C4-2B (cell line): ENCODE results near the gene ALOX5.

Experiments
- H3K27ac ChIP-seq: fragments of 450-650 bp; 2 replicates; pipeline ENCODE4 v1.5.1; 2017
- CTCF ChIP-seq: fragments of 450-650 bp; conservative IDR thresholded peaks from 2 replicates; pipeline ENCODE4 v1.5.1; 2017; ENCODE audit warnings: mild to moderate bottlenecking
- ZFX ChIP-seq: fragments of 450-650 bp; IDR thresholded peaks from 2 replicates; pipeline ENCODE4 v1.6.1; 2017

Gene ALOX5

DNA sequence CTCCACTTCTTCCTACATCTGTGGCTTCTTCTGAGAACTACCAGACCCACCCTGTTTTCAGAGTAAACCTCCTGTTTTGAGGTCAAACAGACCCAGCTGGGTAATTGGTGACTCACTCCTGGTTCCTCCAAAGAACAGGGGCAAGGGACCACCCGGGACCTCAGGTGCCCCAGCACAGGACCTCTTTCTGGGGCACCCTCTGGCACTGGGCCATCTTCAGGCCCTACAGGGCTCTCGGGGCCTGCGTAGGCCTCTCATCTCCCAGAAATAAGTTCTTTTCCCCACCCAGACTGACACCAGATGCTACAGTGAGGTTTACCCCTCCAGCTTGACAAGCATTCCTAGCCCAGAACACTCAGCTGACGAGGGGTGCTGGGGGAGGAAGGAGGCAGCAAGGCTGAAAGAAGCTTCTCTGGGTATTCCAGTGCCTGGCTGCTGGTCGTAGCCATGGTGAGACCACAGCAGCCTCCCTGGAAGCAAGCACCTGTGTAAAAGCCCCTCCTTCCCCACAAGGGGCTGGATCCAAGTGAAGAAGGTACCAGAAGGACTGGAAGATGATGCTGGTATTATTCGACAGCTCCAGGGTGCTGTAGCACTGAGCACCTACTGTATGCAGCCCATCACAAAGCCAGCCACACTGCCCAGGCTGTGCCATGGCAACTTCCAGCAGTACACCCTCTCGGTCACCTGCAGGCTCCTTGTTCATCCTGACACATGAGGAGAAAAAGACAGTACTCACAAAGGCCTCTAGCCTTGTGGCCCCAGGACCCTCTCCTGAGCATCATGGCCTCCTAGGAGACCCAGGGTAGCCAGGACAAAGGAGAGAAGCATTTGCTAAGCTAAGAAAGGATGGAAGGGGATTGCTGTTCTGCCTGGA lies 47.4 kb downstream of the ALOX5 start:
- H3K27ac ChIP-seq, result no peak overlapping the region
- TF ChIP-seq CTCF, result no peak
- TF ChIP-seq ZFX, result no peak

DNA sequence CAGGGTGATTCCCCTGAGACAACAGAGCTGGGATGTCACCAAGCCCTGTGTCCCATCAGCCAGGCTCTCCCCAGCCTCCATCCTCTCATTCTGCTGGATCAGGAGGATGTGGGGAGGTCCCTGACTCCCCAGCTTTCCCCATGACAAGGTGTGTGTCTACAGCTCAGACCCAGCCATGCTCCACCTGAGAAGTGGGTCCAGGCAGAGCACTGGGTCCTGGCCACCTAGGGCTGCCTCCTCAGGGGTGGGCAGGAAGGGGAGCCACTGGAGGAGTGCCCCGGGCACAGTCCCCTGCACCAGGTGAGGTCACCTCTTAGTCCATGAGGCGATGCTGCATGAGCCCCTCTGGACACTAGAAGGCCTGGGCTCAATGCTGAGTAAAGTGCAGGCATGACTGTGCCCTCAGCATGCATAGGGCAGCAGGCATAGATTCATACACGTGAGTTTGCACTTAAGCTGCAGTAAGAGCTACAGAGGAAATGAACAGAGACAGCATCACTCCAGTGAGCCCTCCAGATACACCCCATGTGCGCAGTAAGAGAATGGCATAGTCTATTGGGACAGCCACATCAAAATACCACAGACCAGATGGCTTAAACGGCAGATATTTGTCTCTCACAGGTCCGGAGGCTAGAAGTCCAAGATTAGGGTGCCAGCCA lies 48.3 kb downstream of the ALOX5 start:
- TF ChIP-seq ZFX, result no peak
- TF ChIP-seq CTCF, result no peak

DNA sequence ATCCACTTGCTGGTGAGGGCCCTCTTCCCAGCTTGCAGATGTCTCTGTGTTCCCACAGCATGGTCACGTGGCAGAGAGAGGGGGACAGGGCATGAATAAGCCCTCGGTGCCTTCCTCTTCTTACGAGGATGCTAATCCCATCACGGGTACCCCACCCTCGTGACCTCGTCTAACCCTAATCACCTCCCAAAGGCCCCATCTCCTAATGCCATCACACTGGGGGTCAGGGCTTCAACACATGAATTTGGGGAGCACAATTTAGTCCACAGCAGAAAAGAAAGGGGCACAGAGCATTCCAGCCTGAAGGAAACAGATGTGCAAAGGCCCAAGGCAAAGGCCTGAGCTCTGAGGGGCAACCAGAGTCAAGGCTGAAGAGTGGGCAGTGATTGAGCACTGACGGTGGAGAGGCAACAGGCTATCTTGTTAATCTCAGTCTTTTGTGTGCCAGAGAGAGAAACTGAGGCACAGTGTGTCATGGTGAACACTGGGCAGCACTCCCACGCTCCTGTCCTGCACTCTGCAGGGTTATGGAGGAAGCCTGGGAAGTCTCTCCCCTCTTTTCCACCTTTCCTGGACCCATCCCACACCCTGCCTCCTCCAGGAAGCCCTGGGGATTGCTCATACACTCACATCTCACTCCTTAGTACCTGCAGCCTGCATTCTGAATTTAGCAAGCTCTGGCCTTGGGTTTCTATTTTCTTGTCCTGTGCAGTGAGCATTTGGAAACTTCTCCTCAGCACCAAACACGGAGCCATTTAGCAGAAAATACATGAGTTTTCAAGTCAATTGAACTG lies 49.0 kb downstream of the ALOX5 start:
- no peak overlapping the region for H3K27ac ChIP-seq
- TF ChIP-seq CTCF, result no peak
- no peak for TF ChIP-seq ZFX

More for the DNA sequence above, 48.3 kb downstream of the ALOX5 start:
- no peak overlapping the region for H3K27ac ChIP-seq

GRCh38 chr10:45423976-45424499 lies 50.0 kb downstream of the ALOX5 start:
- no peak overlapping the region for H3K27ac ChIP-seq

GRCh38 chr10:45424668-45425404 lies 50.8 kb downstream of the ALOX5 start:
- TF ChIP-seq ZFX (no peak), CTCF (no peak)
- no peak overlapping the region for H3K27ac ChIP-seq

More at GRCh38 chr10:45423976-45424499, 50.0 kb downstream of the ALOX5 start:
- TF ChIP-seq ZFX (no peak), CTCF (no peak)

DNA sequence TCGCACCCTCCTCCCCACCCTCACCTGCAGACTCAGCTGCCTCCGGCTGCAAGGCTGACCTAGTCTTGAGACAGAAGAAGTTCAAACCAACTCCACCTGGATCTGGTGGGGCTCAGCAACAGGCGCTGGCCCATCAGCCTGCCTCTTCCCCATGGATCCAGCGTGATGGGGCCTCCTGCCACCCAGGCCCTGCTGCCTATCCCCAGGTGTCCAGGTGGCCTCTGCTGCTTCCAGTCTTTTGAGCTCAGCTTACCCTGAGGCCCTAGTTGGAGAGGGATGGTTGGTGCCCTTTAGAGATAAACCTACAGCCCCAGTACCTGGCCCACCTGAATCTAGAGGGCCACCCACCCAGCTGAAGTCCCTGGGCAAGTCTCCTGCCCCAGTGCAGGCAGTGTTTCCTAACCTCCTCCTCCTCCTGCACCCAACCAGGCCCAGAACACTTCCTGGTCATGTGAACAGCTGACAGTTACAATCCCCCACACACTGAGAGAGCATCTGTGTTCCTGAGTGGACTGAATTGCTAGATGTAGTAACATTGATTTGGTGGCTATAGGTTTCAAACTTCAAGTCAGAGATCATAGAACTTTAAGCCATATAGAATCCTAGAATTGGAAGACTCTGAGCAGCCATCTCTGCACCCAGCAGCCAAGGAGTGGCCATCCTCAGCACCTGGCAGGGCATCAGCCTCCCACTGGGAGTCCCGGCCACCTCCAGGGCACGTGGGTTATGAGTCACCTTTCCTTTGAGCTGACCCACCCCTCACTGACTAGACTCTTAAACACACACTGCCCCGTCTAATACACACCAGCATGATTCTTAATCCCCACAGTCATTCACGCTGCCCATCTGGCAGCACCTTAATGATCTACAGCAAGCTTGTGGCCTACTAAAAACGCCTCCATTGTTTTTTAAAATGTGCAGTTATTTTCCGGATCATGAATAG lies 51.9 kb downstream of the ALOX5 start:
- no peak overlapping the region for H3K27ac ChIP-seq
- TF ChIP-seq CTCF (no peak), ZFX (no peak)
